B cell (primary cell): ENCODE data around the gene CA11.

ENCODE experiments used
- CTCF ChIP-seq: fragments of 200-600 bp; IDR thresholded peaks from one replicate; pipeline ENCODE4 v1.8.0; 2022; ENCODE audit warnings: antibody characterized with exemption, mild to moderate bottlenecking
- EZH2 ChIP-seq: IDR thresholded peaks from 2 replicates; pipeline ENCODE4 v1.6.1; 2012; ENCODE audit warnings: borderline replicate concordance, low read depth, mild to moderate bottlenecking, moderate library complexity, low read length; ENCODE audit not compliant: insufficient read depth, poor library complexity, severe bottlenecking

GRCh38 chr19:48606463-48607358, 39.3 kb downstream of the CA11 start, which contains the start of gene SPACA4:
- TF ChIP-seq CTCF: no peak
- TF ChIP-seq EZH2: no peak
